Measurements from ENCODE around the gene SH3PXD2A.

GRCh38 chr10:103874730-103875129 is 19.4 kb upstream of the SH3PXD2A start:
- TF ChIP-seq, protein P1, sequence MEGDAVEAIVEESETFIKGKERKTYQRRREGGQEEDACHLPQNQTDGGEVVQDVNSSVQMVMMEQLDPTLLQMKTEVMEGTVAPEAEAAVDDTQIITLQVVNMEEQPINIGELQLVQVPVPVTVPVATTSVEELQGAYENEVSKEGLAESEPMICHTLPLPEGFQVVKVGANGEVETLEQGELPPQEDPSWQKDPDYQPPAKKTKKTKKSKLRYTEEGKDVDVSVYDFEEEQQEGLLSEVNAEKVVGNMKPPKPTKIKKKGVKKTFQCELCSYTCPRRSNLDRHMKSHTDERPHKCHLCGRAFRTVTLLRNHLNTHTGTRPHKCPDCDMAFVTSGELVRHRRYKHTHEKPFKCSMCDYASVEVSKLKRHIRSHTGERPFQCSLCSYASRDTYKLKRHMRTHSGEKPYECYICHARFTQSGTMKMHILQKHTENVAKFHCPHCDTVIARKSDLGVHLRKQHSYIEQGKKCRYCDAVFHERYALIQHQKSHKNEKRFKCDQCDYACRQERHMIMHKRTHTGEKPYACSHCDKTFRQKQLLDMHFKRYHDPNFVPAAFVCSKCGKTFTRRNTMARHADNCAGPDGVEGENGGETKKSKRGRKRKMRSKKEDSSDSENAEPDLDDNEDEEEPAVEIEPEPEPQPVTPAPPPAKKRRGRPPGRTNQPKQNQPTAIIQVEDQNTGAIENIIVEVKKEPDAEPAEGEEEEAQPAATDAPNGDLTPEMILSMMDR (IDR thresholded peaks at IDR 0.05) = no peak
- no peak for TF ChIP-seq POLR2A (IDR thresholded peaks at IDR 0.05)
